ENCODE measurements around the gene GPR160. TPM values are rescaled to one million over a fixed set of nuclear protein-coding genes. Genes with fewer than 3 reads are reported as not detected.

GPR160 gene
- total and polyA plus RNA-seq, 9 of the 15 experiments (the other 6 are each of a cell fraction or from before 2014, with no cell fraction given) = 1.3 to 10.5 (median 8.3) TPM

DNA sequence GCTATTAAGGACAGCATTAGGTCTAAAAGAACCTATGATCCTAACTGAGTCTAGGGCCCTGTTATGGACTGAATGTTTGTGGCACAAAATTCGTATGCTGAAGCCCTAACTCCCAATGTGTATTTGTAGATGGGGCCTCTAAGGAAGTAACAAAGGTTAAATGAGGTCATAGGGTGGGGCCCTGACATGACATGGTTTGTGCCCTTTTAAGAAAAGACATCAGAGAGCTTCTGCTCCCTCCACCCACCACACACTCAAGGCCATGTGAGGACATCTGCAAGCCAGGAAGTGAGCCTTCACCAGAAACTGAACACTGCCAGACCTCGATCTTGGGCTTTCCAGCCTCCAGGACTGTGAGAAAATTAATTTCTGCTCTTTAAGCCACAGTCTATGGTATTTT, 94.5 kb downstream of the GPR160 start:
- ChIA-PET CTCF (ENCODE audit: low intra/inter-chr PET ratio) (no interaction called here), POLR2A (interaction anchor here (0.6 to 1.6 kb wide), 10 partner anchors 8 to 224 kb away, joined by 3 to 7 read pairs (median 3); no protein-coding TSS in a partner anchor)
- Histone ChIP-seq H3K4me1 (replicated peaks in 1 of 2; ENCODE audit: control insufficient read depth in 2 of 2, insufficient read depth in 2 of 2, low read length in 2 of 2) (peaks cover 0 to 3% of the 10 kb centered on the region in 2 experiments; a peak in 3 of 5 replicates), H3K4me3 (no peak overlapping the region), H4K20me1 (replicated peaks; ENCODE audit: control insufficient read depth, insufficient read depth, low read length) (no peaks in the 10 kb centered on the region), H3K9me1 (ENCODE audit: control insufficient read depth, insufficient read depth, low read length) (no peaks in the 10 kb centered on the region), H3K4me2 (ENCODE audit: insufficient read depth, low read length) (peak overlapping the region; percentile 28; the same call in 1 of the 2 replicates), H3K27ac (ENCODE audit: extremely low read depth, low read depth, low read length) (peak overlapping the region; percentile 83), H3K9me3 (replicated peaks; ENCODE audit: control insufficient read depth, insufficient read depth, low read depth, low read length) (no peaks in the 10 kb centered on the region), H3K36me3 (ENCODE audit: control insufficient read depth, insufficient read depth, low read length) (peaks cover 69% of the 10 kb centered on the region), H2AFZ (ENCODE audit: low read depth, low read length) (no peak overlapping the region), H3K27me3 (ENCODE audit: control insufficient read depth in 2 of 2, insufficient read depth in 2 of 2, low read length in 2 of 2) (no peaks in the 10 kb centered on the region), H3K9ac (ENCODE audit: insufficient read depth in 1 of 2, low read depth in 2 of 2, low read length in 2 of 2) (peak overlapping the region in 1 of 2 experiments; percentile 58; a peak in 3 of 4 replicates), H3K79me2 (ENCODE audit: control insufficient read depth, insufficient read depth, low read length) (0 out of 3 replicates have a peak, but pooled peaks cover 4% of the 10 kb centered on the region)
- ATAC-seq (peak; percentile 96), FAIRE-seq (peak; percentile 98), DNase-seq (ENCODE audit: extremely low read depth in 1 of 4, low spot score in 3 of 4) (peak; percentile 41 to 86 (median 56))
- in situ Hi-C loops (cut with MboI) = no loop called here
- 10% methylated on average over 2 of the region's 2 CpGs for WGBS (ENCODE audit: insufficient coverage, low coverage, missing lambda C conversion rate)
- BruUV-seq (replicated peaks) = no TSS peak
- intact Hi-C loops (cut with micrococcal nuclease) = no loop called here
- no peak for TF ChIP-seq STAT5B (CRISPR knock-in tag; IDR thresholded peaks at IDR 0.05)
- no peak for TF ChIP-seq GABPB2 (CRISPR knock-in tag; conservative IDR thresholded peaks at IDR 0.05)
- 0 out of 4 replicates have a peak, but pooled peaks of 1 of the 2 experiments have one; percentile 23 for TF ChIP-seq ARNT (IDR thresholded peaks at IDR 0.05)
- TF ChIP-seq, protein P1, sequence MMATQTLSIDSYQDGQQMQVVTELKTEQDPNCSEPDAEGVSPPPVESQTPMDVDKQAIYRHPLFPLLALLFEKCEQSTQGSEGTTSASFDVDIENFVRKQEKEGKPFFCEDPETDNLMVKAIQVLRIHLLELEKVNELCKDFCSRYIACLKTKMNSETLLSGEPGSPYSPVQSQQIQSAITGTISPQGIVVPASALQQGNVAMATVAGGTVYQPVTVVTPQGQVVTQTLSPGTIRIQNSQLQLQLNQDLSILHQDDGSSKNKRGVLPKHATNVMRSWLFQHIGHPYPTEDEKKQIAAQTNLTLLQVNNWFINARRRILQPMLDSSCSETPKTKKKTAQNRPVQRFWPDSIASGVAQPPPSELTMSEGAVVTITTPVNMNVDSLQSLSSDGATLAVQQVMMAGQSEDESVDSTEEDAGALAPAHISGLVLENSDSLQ (IDR thresholded peaks at IDR 0.05) = peak; percentile 33; the same call in 1 of the 2 replicates
- TF ChIP-seq NR2C2 (CRISPR knock-in tag; IDR thresholded peaks at IDR 0.05) = no peak
- TF ChIP-seq NR2C2 (tag; IDR thresholded peaks at IDR 0.05) = peak; percentile 55
- no peak for TF ChIP-seq SNRNP70 (optimal IDR thresholded peaks at IDR 0.05; ENCODE audit: low read depth, low read length)
- TF ChIP-seq, protein P2, sequence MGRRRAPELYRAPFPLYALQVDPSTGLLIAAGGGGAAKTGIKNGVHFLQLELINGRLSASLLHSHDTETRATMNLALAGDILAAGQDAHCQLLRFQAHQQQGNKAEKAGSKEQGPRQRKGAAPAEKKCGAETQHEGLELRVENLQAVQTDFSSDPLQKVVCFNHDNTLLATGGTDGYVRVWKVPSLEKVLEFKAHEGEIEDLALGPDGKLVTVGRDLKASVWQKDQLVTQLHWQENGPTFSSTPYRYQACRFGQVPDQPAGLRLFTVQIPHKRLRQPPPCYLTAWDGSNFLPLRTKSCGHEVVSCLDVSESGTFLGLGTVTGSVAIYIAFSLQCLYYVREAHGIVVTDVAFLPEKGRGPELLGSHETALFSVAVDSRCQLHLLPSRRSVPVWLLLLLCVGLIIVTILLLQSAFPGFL (CRISPR knock-in tag; IDR thresholded peaks at IDR 0.05) = no peak
- peak in 1 of 2 experiments; percentile 56; a peak in 2 of 4 replicates for TF ChIP-seq TRIM24 (IDR thresholded peaks at IDR 0.05)
- no peak for TF ChIP-seq ZNF75A (CRISPR knock-in tag; IDR thresholded peaks at IDR 0.05)
- no peak for TF ChIP-seq TOE1 (IDR thresholded peaks at IDR 0.05; ENCODE audit: borderline replicate concordance)
- TF ChIP-seq TOE1 (CRISPR knock-in tag; IDR thresholded peaks at IDR 0.05; ENCODE audit: borderline replicate concordance, low read depth) = no peak
- TF ChIP-seq NCOA1 (IDR thresholded peaks at IDR 0.05; ENCODE audit: low read depth) = peak; percentile 74; the same call in 1 of the 2 replicates
- TF ChIP-seq NFE2 (IDR thresholded peaks at IDR 0.05; ENCODE audit: low read depth) = no peak
- TF ChIP-seq TRIM28 (IDR thresholded peaks at IDR 0.05) = 0 out of 2 replicates have a peak, but pooled peaks have one; percentile 49
- TF ChIP-seq ZFX (CRISPR knock-in tag; IDR thresholded peaks at IDR 0.05) = no peak
- peak; percentile 63 for TF ChIP-seq EP300 (IDR thresholded peaks at IDR 0.05; ENCODE audit: low read length)
- TF ChIP-seq MED1 (CRISPR knock-in tag; IDR thresholded peaks at IDR 0.05; ENCODE audit: borderline replicate concordance) = no peak
- TF ChIP-seq SAP30 (IDR thresholded peaks at IDR 0.05; ENCODE audit: borderline replicate concordance, insufficient read depth, low read depth, low read length, poor library complexity, severe bottlenecking) = no peak
- TF ChIP-seq CBX3 (IDR thresholded peaks at IDR 0.05; ENCODE audit: borderline replicate concordance in 1 of 2, low read length in 2 of 2) = peak in 1 of 2 experiments; percentile 68; a peak in 1 of 3 replicates
- TF ChIP-seq NFRKB (IDR thresholded peaks at IDR 0.05; ENCODE audit: low read depth) = 0 out of 2 replicates have a peak, but pooled peaks have one; percentile 24
- 0 out of 2 replicates have a peak, but pooled peaks have one; percentile 16 for TF ChIP-seq SMARCA4 (IDR thresholded peaks at IDR 0.05)
- no peak for TF ChIP-seq ARID1B (IDR thresholded peaks at IDR 0.05)

All from K562 (cell line).